SU-DHL-6 (cell line): ENCODE measurements around the gene NME3.

Experiments
- EZH2phosphoT487 ChIP-seq: fragments of 200-600 bp; sonication (generic), shearing (Covaris generic); conservative IDR thresholded peaks from 2 replicates; pipeline ENCODE4 v1.6.1; 2018; ENCODE audit warnings: mild to moderate bottlenecking, antibody characterized with exemption, low read length, moderate library complexity, mixed read lengths
- TF ChIP-seq, protein P1 (sequence below): fragments of 200-600 bp; sonication (generic); IDR thresholded peaks from one replicate; pipeline ENCODE4 v1.5.1; 2017; ENCODE audit warnings: antibody characterized with exemption, mild to moderate bottlenecking, low read length, moderate library complexity; ENCODE audit not compliant: insufficient read depth, poor library complexity, severe bottlenecking

GRCh38 chr16:1762196-1762878 lies 9.0 kb downstream of the NME3 start:
- TF ChIP-seq, protein P1, sequence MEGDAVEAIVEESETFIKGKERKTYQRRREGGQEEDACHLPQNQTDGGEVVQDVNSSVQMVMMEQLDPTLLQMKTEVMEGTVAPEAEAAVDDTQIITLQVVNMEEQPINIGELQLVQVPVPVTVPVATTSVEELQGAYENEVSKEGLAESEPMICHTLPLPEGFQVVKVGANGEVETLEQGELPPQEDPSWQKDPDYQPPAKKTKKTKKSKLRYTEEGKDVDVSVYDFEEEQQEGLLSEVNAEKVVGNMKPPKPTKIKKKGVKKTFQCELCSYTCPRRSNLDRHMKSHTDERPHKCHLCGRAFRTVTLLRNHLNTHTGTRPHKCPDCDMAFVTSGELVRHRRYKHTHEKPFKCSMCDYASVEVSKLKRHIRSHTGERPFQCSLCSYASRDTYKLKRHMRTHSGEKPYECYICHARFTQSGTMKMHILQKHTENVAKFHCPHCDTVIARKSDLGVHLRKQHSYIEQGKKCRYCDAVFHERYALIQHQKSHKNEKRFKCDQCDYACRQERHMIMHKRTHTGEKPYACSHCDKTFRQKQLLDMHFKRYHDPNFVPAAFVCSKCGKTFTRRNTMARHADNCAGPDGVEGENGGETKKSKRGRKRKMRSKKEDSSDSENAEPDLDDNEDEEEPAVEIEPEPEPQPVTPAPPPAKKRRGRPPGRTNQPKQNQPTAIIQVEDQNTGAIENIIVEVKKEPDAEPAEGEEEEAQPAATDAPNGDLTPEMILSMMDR: no peak
- TF ChIP-seq EZH2phosphoT487: no peak
